HepG2 (cell line): ENCODE data around the gene ZBTB43. TPM values are rescaled to one million over a fixed set of nuclear protein-coding genes. Genes with fewer than 3 reads are reported as not detected.

Experiments used
- GPBP1L1 ChIP-seq: sonication (generic); formaldehyde crosslinking; IDR thresholded peaks from 2 replicates; pipeline ENCODE4 v1.5.0; 2020; ENCODE audit warnings: mild to moderate bottlenecking, missing genetic modification reagents
- KAT8 ChIP-seq: IDR thresholded peaks from 2 replicates; pipeline ENCODE4 v1.6.1; 2016; ENCODE audit warnings: missing genetic modification reagents, missing compliant biosample characterization
- KDM1A ChIP-seq: IDR thresholded peaks from 2 replicates; pipeline ENCODE4 v1.6.1; 2016; ENCODE audit warnings: missing compliant biosample characterization
- RFX1 ChIP-seq: fragments of 450-650 bp; IDR thresholded peaks from 2 replicates; pipeline ENCODE4 v1.6.1; 2017
- RORA ChIP-seq: sonication (generic); formaldehyde crosslinking; IDR thresholded peaks from 2 replicates; pipeline ENCODE4 v1.5.0; 2020; ENCODE audit warnings: mild to moderate bottlenecking, missing genetic modification reagents, moderate library complexity
- SNAPC4 ChIP-seq: sonication (generic); formaldehyde crosslinking; IDR thresholded peaks from 2 replicates; pipeline ENCODE4 v1.4.0; 2020; ENCODE audit warnings: mild to moderate bottlenecking, missing genetic modification reagents
- ZBTB33 ChIP-seq: sonication (generic); formaldehyde crosslinking; IDR thresholded peaks from 2 replicates; pipeline ENCODE4 v1.4.0; 2020; ENCODE audit warnings: missing genetic modification reagents
- ZMYM4 ChIP-seq: sonication (generic); formaldehyde crosslinking; IDR thresholded peaks from 2 replicates; pipeline ENCODE4 v1.8.1; 2023; ENCODE audit warnings: mild to moderate bottlenecking, missing genetic modification reagents
- ZNF20 ChIP-seq: sonication (generic); formaldehyde crosslinking; IDR thresholded peaks from 2 replicates; pipeline ENCODE4 v1.4.0; 2020; ENCODE audit warnings: mild to moderate bottlenecking, moderate library complexity, missing genetic modification reagents
- ZNF224 ChIP-seq: sonication (generic); formaldehyde crosslinking; IDR thresholded peaks from 2 replicates; pipeline ENCODE4 v1.5.0; 2020; ENCODE audit warnings: mild to moderate bottlenecking, missing genetic modification reagents
- polyA plus RNA-seq, 8 experiments: library from polyadenylated mRNA; depleted of rRNA in 3 of 8; stranded (reverse) in 7 of 8; unstranded in 1 of 8; fragments of >200 nt; fragmentation: Illumina TruSeq in 4 of 8; extraction: Trizol in 4 of 8; gene quantifications; 2 replicates each; pipeline versions ENCODE4 v1.2.1 to v1.2.3, GENCODE V29; 2011 to 2016; ENCODE audit warnings: low read depth in 4 of 8, missing spikeins in 1 of 8, mixed read lengths in 1 of 8; ENCODE audit not compliant: insufficient read depth in 1 of 8
- total RNA-seq, 5 experiments: library from RNA; depleted of rRNA; stranded (reverse); fragments of >200 nt; fragmentation: Illumina TruSeq; extraction: Trizol; gene quantifications; 2 replicates each; pipeline ENCODE4 v1.2.3, GENCODE V29; 2016; ENCODE audit warnings: low read depth in 1 of 5

ZBTB43 gene
- total and polyA plus RNA-seq, 2 of the 13 experiments (the other 11 are each of a cell fraction or from before 2014, with no cell fraction given), result 7.1 to 31.4 TPM

- TF ChIP-seq SNAPC4 (CRISPR knock-in tag) (peak; percentile 95), ZBTB33 (CRISPR knock-in tag) (no peak), ZNF224 (no peak), GPBP1L1 (no peak), KAT8 (CRISPR knock-in tag) (peak; percentile 93), RORA (no peak), KDM1A (CRISPR knock-in tag) (no peak), ZNF20 (CRISPR knock-in tag) (peak; percentile 81; the same call in 1 of the 2 replicates), RFX1 (no peak), ZMYM4 (CRISPR knock-in tag) (peak; percentile 93)
These were observed at the start of gene ZBTB43 (continued) for GRCh38 chr9:126804696-126805553.
